Endothelial cell of hepatic sinusoid (primary cell): Measurements from ENCODE around the gene CDK14.

Experiments
- in situ Hi-C: cut with HindIII; loops from 2 replicates; pipeline ENCODE4 v1.10.0; 2017; ENCODE audit warnings: low sequenced_read_pairs

CDK14 gene

DNA sequence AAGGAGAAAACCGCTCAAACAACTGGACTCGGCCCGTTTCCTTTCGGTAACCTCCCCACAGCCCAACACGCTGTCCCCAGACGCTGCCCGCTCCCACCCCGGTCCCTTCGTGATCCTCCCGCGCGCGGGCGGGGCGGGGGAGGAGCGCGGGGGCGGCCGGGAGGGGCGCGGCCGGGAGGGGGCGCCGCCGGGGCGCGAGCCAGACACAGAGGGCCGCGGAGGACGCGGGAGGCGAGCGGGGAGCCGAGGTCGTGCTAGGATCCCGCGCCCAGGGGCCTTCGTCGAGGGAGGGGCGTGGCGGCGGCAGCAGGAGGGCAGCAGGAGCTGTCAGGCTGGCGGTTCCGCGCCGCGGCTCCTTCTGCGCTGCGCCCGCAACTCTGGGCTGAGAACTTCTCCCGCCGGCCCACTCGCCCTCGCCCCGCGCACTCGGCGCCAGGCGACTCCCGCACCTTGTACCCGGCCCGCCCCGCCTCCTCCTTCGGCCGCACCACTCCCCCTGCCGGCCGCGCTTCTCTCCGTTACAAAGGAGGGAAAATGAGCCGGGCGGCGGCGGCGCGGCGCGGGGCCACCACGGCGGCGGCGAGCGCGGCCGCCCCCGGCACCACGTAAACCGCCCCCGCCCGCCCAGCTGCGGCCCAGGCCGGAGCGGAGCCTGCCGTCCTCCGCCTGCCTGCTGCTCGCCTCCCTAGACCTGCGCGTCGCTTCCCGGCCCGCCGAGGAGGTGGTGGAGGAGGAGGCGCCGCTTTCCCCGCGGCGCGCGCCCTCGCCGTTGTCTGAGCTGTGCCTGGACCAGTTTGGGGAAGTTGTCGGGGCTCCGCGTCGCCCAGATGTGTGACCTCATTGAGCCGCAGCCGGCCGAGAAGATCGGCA lies at the start of gene CDK14:
Gene CDK14 (plus strand): TSS at position 521 of the 870 bp plus-strand sequence. CDS start 307 bp downstream, at position 828.
- in situ Hi-C loops, result no loop called here

DNA sequence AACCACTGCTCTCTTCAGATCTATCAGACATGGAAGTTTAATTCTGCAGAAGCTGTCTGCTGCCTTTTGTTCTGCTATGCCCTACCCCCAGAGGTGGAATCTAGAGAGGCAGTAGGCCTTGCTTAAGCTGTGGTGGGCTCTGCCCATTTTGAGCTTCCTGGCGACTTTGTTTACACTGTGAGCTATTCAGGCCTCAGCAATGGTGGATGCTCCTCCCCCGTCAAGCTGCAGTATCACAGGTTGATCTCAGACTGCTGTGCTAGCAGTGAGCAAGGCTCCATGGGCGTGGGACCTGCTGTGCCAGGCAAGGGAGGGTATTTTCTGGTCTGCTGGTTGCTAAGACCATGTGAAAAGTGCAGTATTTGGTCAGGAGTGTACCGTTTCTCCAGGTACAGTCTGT lies 45.1 kb upstream of the CDK14 start:
- in situ Hi-C loops, result no loop called here

DNA sequence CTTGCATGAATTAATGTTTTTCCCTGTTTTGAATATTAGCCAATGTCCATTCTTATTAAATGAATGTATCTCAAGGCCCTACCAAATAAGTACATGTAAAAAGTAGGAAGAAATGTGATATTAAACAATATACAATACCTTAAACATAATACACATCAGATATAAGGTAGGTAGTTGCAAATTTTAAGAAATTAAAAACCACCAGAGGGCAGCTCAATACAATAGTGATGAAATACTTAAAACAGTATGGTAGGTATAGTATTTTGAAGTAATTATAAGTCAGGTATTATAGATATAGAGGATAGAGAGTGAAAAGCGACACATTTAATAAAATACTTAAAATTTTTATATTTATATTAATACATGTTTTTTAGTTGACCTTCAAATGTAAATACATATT lies 43.6 kb upstream of the CDK14 start:
- in situ Hi-C loops, result no loop called here

DNA sequence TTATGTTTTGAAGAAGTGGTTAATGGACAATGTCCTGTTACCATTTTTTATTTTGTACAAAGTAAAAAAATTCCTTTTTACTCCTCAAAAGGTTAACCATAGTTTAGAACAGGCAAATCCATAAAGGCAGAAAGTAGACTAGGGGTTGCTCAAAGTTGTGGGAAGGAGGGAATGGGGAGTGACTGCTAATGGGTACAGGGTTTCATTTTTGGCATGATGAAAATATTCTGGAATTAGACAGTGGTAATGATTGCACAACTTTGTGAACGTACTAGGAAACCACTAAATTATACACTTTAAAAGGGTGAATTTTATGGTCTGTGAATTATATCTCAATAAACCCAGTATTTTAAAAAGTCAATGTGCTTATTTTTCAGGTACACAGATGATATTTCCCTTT lies 35.4 kb upstream of the CDK14 start:
- in situ Hi-C loops, result no loop called here

DNA sequence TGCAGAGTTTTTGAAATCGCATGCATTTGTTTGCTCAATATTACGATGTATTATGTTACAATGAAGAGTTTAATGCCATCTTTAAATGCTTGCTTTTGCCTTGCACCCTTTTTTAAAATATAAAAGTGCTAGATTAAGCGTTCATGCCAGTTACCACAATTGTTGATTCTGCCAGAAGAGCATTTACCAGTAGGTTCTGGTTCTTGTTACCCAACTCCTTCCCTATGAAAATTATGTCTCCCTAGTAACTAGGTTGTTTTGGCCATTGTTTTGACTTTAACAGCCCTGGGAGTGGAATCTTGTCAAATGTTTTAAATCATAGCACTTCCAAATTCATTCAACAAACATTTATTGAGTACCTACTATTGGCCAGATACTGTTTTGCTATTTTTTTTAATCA lies 32.8 kb upstream of the CDK14 start:
- in situ Hi-C loops, result no loop called here

DNA sequence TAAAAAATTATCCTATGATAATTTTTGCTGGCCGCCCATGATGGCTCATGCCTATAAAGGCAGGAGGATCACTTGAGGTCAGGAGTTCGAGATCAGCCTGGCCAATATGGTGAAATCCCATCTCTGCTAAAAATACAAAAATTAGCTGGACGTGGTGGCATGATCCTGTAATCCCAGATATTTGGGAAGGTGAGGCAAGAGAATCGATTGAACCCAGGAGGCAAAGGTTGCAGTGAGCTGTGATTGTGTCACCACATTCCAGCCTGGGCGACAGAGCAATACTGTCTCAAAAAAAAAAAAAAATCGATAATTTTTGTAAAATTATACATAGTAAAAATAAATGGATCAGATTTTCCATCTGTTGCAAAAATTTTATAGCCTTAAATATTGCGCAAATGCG lies 31.7 kb upstream of the CDK14 start:
- in situ Hi-C loops, result no loop called here

DNA sequence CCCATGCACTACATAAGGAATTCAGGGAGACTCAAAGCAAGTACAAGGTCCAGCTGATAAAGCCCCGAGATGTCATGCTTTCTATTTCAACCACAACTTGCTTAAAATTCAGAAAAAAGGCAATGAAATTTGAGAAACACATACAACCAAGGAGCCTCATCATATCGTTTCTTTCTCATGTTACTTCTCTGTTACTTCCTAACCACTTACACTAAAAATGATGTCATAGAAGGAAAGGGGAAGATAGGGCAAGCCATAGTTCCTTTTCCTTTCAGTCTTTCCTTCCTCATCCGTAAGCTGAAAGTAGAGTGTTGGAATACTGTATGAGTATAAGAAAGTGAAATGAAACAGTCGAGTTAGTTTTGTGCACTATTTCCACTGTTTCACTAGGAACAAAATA lies 27.9 kb upstream of the CDK14 start:
- in situ Hi-C loops, result no loop called here

DNA sequence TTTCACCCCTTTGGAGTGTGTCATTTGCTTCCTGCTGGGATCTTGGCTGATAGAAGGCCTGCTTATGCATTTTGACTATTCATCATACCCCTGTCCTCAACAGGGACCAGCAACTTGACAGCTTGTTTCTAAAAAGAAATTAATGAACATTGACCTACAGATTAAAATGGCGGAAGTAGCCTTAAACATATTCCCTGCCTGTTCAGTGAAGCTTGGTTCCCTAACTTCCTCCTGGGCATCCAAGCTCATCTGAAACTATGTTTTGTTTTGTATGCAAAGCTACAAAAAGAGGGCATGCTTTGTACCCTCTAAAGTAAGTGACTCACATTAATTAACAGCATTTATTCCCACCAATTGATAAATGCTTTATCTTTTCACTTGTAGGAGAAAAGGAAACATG lies 26.8 kb upstream of the CDK14 start:
- in situ Hi-C loops, result no loop called here

DNA sequence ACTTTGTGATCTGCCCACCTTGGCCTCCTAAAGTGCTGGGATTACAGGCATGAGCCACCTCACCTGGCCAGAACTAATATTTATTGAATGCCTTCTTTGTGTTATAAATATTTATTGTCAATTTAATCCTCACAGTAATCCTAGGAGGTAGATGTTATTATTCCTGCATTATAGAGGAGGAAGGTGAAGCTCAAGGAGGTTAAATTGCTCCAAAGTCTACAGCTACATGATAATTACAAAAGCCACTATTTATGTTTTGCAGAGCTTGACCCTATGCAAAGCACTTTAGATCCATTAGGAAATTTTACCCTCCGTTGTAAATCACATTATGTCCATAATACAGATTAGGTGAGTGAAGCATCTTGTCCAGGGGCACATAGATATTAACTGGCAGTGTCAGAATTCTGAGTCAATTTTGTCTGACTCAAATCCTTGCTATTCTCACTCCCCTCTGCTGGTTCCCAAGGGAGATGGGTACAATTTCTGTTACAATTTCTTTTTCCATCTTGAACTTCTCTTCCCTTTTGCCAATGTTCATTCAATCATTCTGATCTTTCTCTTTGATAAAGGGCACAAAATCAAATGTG lies 25.7 kb upstream of the CDK14 start:
- in situ Hi-C loops, result no loop called here

DNA sequence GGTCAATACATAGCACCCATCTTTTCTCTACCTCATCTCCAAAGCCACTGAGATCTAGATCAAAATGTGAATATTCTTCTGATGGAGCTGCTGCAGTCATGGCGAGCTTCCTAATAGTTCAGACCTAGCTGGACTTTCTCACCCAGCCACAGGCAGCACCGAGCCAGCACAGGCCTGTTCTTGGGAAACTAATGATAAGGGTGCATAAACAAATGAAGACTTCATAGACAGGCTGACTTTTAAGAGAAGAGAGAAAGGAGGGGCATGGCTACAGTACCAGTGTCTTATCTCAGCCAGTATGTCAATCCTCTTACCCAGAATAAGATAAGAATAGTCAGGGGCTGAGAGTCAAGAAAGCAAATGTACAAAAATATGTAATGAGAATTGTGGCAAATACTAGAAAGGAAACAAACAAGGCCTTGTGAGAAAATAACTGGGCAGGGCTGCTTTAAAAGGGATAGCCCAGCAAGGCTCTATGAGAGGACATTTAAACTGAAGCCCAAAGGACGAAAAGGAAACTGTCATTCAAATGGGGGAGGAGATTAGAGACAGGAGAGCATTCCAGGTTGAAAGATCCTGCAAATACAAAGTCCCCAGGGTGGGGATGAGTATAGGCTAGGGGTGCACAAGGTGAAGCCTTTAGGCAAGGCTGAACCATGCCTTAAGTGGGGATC lies 21.8 kb upstream of the CDK14 start:
- in situ Hi-C loops, result no loop called here

DNA sequence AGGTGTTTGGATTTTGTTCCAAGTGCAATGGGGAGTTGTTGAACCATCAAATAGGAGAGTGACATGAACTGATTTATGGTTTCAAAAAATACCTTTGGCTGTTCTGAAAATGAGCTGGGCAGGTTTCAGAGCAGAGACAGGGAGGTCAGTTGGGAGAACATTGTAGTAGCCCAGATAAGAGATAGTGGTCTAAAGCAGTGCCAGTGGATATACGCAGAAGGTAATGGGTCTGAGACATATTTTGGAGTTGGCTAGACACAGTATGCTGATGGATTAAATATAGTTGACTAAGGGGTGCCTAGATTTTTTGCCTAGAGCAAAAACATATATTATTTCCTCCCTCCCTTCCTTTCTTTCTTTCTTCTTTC lies 21.3 kb upstream of the CDK14 start:
- in situ Hi-C loops, result no loop called here

DNA sequence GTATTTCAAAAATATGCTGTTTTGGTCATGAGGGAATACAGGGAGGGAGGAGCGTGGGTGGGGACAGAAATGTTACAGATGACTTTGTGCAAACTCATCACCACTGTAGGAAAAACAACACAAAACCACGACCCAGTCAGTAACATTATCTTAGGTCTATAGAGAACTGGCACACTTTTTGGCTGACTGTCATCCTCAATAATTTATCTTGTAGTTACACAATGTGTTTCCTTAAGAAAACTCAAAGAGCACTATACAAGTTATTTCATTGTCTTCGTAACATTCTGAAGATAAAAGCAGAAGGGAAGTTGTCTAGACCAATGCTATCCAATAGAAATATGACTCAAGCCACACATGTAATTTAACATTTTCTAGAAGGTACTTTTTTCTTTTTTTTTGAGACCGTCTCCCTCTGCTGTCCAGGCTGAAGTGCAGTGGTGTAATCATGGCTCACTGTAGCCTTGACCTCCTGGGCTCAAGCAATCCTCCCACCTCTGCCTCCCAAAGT lies 16.9 kb upstream of the CDK14 start:
- in situ Hi-C loops, result no loop called here

DNA sequence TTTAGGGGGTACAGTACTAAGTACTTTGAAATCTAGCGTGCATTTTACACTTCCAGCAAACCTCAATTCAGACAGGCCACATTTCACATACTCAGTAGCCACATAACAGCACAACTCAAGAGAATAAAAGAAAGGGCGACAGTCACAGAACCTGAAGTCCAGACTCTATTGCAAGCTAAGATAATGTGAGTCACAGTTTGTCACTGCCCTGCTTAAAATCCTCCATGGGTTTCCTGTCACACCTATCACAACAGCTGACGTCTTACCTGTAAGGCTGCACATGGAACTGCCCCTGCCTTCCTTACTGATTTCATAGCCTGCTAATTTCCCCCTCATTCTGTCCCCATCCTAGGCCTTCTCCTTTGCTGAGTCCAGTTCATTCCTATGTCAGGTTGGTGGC lies 16.1 kb upstream of the CDK14 start:
- in situ Hi-C loops, result no loop called here

DNA sequence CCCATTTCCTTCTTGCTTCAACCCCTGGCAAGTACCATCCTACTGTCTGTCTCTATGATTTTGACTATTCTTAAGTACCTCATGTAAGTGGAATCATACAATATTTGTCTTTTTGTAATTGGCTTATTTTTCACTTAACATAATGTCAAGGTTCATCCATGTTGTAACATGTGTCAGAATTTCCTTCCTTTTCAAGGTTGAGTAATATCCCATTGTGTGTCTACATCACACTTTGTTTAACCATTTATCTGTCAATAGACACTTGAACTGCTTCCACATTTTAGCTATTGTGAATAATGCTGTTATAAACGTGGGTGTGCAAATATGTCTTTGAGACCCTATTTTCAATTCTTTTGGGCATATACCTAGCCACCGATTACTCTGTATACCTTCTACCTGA lies 14.0 kb upstream of the CDK14 start:
- in situ Hi-C loops, result no loop called here

DNA sequence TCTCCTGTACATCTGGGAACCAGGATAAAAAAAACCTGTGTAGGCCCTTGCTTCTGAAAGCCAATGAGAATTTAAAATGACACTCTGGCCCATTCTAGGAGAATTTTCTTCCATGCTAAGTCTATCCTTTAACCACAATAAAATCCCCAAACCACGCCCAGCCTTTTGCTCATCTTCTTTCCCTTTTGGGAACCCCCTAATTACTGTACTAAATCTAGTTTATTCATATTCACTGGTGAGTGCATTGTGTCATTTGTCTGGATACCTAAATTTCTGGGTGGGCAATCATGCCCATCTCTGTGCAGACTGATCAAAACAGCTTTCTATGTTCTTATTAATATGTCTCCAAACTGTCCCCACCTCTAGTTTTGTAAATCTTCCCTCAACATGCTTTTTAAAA lies 11.7 kb upstream of the CDK14 start:
- in situ Hi-C loops, result no loop called here

DNA sequence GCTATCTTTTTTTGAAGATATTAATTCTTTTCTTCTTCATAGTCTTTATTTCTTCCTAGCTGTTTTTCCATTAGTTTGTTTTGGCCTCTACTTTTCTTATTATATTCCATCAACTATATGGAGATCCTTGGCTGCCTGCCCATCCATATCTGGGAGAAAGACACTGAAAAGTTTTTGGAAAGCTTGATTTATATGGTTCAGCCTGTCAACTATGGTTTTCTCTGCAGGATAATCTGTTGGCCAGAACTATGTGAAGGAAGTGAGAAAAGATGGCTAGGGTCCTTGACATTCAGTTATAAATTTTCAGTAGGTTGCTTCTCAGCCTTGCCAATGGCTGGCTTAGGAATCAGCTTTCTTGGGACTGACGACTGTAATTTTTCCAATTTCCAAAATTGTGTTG lies 10.0 kb upstream of the CDK14 start:
- in situ Hi-C loops, result no loop called here

DNA sequence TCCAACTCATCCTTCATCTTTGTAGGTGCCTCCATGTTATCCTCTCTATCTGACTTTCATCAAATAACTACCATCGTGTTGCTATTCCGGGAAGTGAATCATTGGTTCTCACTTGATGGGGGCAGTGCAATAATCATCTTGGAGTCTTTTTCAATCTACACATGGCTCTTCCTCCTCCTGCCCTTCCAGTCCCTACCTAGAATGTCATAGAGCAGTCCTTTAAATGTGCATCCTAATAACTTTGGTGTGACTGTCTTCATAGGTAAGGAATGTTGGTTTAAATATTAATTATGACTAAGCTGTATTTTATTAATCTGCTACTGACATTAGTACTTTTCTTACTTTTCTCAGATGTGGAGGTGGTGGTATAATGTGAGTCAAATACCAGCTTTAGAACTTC lies 8.4 kb upstream of the CDK14 start:
- in situ Hi-C loops, result no loop called here

DNA sequence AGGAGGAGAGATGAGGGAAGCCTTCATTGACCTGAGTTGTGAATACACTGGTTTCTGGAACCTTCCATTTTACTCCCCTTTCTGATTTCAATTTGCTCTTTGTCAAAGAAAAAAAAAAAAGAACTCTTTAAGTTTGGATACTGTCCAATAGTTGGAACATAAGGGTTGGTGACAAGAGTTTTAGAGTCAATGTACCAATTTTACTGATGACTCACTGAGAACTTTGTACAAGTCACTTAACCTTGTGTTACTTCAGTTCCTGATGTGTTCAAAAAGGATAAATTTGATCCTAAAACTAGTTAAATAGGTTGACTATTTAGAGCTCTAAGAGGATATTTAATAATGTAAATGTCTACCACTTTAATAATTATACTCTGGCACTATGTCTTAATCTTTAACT lies 4.1 kb upstream of the CDK14 start:
- in situ Hi-C loops, result no loop called here

DNA sequence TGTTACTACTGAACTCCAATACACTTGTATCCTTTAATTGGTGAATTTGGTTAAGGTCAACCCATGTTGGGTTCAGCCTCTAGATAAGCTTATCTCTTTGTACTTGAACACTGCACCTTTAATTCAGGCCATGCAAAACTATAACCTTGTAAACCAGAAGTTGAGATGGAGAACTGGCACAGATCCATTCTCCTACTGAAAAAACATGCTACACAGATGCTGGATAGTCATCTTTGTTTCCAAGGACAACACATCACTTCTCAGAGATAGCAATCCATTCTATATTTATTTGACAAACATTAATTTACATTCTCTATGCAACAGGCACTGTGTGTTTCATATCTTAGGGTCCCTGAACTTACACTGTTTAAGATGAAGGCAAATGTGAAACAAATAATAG lies 2.9 kb upstream of the CDK14 start:
- in situ Hi-C loops, result no loop called here

DNA sequence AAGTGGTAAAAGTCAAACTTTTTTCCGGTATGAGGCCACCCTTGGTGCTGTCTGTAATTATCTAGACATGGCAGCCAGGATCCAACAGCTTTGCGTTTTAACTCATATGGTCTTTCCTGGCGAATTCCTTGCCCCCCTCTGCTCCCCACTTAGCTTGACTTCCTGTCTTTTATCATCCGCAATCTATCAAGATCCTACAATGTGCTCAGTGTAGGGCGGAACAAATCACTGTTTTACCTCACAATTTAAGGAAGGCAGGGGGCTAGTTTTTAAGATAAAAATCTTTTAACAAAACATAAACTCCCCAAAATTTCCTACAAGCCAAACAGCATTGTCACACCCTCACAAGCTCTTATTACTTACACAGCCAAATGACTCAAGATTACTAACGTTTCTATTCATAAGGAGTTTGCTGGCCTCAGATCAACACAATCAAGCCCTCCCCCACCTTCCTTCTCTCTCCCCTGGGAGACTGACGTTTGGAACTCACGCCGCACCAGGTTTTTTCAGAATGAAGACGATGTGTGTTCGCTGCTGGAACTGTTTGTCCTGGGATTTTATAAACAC lies 1.3 kb upstream of the CDK14 start:
- in situ Hi-C loops, result no loop called here

DNA sequence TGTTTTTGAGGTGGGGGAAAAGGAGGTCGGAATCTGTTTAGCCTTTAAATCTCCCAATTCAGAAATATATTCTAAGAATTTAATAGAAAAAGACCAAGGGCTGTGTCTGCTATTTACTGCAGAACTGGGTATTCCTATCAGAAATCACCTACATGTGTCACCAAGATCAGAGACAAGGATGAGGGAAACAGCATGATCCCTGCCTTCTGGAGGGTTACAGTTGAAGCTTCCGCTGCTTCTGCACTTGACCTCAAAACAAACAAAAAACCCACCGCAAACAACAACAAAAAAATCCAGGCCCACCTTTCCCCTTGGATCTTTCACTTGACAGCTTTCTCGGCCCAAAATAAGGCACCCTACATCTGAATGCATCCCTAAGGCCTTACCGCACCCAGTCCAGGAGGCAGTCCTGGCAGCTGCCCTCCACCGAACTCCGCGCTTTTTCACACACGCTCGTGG lies 750 bp upstream of the CDK14 start:
- in situ Hi-C loops, result no loop called here
